Stimulated activated CD4-positive, alpha-beta T cell treated with anti-CD3 and anti-CD28 coated beads, Interleukin-4, amount 100 ng/mL, for 48 hours (primary cell): ENCODE results near the gene INAFM2.
A peak's percentile ranks its signal among the peaks of the same experiment; 100 is the strongest.

Experiments
- DNase-seq, 2 donors: peaks; one replicate each; pipeline ENCODE4 v3.0.0-alpha.2; 2020; ENCODE audit warnings: low read depth in 2 of 2

The INAFM2 gene

DNA sequence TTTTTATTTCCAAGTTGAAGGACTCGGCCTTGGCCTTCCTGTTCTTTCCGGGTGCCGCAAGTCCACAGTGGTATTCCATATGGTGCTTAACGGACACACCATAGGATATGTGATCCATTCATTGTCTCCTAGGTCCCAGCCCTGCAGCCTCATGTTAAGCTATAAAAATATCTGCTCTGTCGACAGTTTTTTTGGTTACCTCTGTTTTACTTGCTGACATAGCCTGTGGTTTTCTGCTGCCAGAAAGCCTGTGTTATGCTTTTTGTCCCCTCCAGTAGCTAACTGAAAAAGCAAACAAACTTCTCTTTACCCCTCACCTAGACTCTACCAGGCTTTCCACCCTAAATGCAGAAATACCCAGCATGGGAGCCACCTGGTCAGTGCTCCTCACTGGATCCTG, 5.3 kb downstream of the INAFM2 start:
- no peak for DNase-seq

DNA sequence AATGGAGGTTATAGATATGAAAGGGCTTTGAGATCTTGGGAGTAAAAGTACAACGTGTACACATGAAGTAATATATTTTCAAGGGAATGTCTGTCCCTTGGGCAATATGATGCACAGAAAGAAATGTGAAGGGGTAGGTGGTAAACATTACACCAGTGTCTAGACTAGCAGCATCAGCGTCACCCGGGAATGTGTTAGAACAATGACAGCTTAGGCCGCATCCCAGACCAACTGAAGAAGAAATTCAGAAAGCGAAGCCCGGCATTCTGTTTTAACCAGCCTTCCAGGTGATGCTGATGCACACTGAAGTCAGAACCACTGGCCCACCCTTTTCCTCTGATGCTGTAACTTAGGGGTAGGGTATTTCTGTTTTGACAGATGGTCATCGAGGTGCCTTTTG, 6.3 kb downstream of the INAFM2 start:
- DNase-seq = no peak

DNA sequence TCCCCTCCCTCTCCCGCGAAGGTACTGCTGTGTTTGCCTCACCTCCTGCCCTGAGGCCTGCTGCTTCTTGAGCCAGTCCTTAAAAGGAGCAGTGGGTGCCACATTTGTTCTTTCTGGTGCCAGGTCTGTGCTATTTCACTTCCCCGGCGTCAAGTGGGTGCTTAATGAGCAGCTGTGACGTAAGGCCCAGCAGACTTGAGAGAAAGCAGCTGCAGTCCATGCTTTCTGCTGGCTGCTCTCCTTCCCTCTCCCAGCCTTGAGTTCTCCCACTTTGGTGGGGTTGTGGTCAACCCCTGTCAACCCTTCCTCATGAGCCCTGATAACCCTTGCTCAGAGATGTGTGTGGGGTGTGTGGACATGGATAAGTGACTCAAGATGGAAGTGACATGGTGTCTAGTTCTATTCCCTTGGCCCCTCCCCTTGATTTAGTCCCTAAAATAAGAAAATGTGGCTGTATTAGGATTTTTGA, 6.9 kb downstream of the INAFM2 start:
- DNase-seq = no peak

DNA sequence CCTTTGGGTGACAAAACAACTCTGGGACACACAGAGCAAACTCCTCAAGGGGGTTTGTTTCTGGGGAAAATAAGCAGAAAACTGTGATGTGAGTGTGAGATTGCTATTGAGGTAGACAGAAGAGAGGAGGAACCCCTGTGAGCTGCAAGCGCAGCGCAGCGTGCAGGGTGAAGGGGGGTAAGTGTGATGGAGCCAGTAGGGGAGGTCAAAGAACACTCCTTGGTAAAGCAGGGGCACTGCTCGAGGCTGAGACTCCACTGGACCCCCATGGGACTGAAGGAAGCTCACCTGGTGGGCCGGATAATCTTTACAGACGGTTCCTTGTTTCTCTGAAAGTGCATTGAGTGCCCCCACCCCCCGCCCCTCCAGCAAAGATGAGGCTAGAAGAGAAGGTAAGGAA, 7.5 kb downstream of the INAFM2 start:
- no peak for DNase-seq

DNA sequence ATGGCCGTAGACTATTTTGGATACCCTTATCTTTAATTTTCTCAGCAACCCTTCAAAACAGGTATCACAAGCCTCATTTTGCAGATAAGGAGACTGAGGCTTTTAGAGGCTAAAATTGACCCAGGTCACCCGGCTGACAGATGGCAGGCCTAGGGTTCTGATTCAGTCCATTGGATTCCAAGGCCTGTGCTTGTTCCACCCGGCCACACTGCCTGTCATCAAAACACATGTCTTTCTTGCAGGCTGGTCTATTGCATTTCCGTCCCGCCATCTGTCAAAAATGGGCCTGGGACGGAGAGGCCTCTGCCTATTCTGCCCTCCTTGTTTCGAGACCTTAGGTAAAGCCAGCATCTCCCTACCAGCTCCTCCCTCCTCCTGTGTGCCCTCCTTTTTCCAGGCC, 8.1 kb downstream of the INAFM2 start:
- no peak for DNase-seq

DNA sequence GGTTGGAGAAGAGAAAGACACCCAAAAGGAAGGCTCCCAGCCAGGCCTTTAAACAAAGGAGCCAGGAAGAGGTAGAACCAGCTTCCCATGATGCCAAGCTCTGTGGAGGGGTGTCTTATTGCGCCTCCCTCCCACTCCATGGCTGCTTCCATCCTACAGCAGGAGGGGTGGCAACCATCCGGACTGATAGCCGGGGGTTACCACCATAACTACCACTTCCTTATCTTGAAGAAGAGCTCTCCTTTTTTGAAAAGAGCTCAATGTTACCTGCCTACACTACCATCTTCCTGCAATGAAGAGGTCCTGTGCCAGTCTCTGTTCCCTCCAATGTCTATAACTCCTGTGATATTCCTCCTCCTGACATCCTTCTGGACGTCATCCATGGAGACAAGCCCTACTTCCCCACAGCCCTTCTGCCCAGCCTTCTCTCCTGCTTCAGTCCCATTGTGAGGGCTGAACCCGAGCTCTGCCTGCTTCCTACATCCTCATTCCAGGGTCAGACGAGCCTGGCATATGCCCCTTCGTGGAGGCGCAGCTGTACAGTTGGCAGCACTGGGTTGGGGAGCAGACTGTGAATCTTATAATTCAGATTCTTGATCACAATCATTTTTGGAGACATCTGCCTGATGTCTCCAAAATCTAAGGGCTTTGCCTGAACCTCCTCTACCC, 8.8 kb downstream of the INAFM2 start:
- no peak for DNase-seq

DNA sequence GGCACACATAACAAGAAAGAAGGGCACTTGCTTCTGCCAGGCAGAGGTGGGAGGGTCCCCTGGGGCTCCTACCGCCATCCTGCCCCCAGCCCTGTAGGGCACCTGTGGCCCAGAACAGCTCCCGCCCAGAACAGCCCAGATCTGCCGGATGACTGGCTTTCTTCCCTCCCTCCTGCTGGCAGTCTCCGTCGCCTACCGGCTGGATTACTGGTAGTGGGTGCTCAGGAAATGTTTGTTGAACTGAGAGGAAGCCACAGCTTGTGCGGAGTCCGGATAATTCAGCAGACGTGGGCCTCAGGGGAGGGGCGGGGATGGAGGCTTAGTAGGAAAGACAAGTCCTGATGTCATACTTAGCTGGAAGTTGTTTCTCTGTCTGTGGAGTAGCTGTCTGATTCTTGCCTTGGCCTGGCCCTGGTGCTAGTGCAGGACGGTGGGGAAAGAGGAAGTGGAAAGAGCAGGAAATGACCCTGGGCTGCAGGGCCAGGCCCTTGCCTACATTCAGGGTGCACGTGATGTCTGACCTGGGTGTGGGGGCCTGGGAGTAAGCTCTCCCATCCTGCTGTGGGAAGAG, 10.5 kb downstream of the INAFM2 start:
- DNase-seq = no peak

DNA sequence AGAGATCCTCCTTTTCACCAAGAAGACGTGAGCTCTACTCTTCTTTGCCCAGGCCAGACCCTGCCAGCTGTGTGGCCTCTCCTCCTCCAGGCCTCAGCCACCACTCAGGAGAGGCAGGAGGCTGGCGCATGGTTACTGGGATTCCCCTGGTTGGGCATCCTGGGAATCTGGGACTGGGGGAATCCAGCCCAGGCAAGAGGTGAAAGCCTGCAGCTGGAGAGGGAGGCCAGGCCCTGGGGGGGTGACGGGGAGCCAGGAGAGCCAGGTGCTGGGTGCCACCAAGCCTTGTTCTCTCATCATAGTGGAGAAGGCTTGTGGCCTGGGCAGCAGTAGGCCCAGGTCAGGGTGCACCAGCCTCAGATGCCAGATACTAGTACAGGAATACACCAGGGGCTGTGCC, 11.0 kb downstream of the INAFM2 start:
- no peak for DNase-seq

DNA sequence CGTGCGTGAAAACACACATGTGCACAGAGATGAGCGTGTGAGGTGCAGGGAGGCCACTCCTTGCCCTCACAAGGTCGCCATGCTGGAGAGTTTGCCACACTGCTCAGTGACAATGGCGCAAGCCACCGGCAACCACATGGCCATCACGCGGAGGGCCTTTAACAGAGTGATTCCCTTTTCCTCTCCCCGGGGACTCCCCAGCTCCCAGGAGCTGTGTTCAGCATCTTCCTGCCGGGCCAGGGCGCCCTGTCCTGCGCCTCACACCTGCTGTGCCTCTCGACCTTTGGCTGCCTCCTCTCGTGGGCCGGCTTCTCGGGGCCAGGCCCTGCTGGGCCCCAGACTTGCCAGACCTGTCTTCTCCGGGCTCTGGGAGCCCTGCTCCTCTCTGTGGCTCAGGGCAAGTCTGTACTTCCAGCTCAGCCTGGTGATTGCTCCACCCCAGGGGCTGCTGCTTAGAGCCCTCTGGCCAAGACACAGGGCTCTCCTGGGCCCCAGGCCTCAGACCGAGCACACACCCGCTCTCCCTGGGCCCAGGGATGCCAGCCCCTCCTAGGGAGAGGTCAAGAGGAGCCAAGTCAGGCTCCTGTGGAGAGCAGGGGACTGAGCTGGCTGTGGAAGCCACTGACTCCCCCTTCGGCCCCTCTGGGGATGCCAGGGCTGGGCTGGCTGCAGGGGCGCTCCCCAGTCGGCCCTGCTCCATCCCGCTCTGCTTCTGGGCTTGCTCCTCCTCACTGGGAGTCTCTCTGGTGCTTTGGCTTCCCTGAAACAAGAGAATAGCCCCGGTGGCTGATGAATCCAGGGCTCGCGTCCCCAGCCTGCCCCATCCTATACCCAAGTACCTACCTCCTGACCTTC, 11.7 kb downstream of the INAFM2 start:
- DNase-seq = no peak

DNA sequence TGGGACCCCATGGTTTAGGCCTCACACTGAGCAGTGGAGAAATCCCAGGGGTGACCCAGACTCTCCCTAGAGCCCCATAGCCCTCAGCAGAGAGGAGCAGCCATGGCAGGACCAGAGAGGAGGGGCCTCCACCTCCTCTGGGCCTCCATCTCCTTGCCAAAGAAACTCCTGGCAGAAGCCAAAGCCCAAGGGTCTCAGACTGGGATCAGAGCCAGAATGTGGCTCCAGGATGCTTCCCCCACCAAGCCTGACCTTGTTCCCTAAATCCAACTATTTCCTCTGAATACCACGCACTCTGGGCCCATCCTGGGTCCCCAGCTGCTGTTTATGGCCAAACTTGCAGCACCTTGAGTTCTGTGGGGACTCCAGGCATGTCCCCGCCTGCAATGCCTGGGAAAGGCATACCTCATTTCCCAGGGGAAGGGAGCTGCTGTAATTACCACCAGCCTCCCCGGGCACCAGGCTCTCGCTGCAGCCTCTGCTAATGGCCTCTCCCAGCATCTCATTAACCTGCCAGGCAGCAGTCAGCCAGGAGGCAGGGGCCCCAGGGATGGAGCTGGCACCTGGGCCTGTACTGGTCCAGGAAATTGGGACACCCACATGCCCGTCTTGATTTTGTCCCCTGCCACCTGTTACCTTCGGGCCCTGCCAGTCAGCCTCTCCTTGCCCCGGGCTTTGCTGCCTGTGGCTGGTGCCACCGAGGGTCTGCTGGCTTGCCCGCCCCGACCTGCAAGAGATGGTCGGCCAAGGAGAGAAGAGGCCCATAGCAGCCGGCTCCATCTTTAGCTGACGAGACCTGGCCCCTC, 12.6 kb downstream of the INAFM2 start:
- no peak for DNase-seq

DNA sequence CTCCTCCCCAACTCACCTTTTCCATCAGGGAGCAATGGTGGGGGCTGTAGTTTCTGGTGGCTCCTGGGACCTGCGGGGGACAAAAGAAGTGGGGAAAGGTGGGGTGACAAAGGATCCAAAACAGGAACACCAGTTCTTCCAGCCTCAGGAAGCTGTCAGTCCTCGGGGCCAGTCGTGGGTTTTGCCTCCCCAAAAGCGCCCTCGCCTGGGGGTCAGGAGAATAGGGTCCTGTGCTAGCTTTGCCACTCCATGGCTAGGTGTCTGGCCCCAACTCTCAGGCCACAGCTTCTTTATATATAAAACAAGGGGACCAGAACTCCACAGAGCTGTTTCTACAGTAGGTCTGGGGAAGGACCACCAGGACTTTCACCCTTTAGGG, 13.2 kb downstream of the INAFM2 start:
- DNase-seq = no peak

DNA sequence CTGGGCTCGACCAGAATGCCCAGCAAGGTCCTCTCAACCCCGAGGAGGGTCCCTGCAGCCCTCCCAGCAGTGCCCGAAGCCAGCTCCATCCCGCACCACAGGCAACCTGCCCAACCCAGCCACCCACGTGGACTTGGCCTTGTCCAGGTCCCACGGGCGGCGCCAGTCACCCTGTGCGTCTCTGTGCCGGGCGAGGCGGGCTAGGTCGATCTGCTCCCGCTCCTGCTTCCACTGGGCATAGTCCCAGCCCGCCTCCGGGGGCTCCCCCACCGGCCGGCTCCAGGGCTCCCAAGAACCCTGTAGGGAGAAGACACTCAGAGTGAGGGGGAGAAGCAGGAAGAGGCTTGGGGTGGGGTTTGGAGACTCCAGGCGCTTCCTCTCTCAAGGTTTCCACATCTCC, 14.1 kb downstream of the INAFM2 start:
- no peak for DNase-seq

DNA sequence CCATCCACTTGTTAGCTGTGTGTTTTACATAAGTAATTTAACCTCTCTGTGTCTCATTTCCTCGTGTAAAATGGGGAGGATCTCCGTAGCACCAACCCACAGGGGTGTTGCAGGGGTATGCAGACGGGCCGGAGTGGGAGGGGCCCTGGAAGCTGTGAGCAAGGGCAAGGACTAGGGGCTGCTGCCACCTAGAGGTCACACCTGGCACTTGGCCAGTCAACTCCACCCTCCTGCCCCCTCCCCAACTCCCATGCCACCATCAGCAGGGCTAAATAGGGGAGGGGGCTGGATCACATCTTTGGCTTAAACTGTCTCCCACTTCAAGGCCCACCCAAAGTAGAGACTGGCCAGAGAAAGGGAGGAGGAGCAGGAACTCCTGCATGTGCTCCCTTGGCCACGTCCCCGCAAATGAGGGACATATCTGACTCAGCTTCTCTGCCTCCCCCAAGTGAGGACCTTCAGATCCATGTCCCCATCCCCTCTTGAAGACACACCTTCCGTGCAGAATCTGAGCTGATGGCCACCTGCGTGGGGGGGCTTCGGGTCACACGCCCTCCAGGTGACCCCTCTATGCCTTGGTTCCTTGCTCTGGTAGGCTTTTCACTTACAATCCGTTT, 14.7 kb downstream of the INAFM2 start:
- DNase-seq = peak; percentile 72 to 77

DNA sequence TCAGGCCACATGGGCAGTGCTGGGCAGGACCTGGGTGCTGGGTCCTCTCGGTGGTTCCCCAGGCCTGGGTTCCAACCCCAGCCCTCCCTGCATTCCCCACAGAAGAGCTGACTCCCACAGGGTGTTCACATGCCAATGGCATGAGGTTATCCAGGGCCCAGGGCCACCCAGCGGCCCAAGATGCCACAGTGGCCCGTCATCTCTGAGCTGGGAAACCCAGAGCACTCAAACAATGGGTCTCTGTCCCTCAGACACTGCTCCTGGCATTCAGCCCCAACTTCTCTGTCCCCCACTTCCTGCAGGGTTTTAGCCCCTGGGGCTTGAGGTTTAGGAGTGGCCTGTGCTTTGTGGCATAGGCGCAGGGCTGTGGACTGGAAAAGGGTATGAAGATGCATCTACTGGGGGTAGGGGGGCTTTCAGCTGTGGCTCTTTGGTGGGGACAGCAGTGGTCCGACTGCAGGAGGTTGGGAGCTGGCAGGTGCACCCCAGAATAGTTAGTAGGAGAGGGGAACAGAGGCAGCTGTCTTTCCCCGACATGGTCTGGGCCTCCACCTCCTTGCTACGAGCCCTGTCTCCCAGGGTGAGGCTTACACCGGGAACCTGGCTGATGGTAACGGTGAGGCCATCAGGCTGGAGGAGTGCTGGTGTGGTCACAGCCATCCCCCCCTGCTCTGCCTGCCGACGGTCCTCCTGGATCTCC, 15.6 kb downstream of the INAFM2 start:
- DNase-seq = no peak

DNA sequence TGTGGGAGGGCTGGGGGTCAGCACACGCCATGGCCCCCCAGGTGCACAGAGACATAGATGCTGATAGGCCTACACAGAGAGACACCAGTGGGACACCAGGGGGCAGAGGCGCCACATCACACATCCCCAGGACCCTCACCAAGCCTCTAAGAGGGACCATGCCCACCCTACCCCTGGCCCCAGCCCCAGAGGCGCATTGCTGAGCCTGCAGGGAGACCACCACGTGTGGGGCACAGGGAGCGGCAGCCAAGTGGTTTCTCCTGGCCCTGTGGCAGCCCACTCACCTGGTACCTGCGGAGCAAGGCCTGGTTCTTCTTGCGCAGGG, 16.1 kb downstream of the INAFM2 start:
- no peak for DNase-seq

DNA sequence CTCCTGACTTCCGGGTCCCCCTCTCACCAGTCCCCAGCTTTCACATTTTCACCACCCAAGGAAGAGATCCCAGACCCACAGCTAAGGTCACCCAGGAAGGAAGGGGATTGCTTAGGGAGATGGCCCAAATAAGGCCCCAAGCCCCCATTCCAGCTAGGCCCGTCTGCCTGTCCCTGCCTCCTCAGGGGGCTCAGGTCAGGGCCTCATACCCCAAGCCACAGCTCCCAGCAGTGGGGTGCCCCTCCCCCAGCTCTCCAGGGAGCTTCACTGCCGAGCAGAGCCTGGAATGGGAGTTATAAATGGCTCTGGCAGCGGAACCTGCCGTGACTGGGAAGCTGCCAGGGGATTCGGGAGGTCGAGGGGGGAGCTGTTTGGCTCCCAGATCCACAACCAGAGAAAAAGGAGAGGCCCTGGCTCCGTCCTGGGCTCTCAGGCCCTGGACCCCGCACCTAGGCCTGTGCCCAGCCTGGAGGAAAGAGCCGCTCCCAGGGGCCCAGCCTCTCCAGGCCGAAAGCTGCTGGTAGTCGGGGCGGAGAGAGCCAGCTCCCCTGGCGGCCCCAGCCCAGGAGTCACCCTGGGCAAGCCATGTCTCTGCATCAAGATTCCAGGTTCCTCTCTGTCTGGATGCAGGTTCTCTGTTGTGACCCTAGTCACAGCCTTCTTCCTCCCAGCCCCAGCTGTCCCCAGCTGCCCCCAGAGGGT, 16.7 kb downstream of the INAFM2 start:
- DNase-seq = no peak

DNA sequence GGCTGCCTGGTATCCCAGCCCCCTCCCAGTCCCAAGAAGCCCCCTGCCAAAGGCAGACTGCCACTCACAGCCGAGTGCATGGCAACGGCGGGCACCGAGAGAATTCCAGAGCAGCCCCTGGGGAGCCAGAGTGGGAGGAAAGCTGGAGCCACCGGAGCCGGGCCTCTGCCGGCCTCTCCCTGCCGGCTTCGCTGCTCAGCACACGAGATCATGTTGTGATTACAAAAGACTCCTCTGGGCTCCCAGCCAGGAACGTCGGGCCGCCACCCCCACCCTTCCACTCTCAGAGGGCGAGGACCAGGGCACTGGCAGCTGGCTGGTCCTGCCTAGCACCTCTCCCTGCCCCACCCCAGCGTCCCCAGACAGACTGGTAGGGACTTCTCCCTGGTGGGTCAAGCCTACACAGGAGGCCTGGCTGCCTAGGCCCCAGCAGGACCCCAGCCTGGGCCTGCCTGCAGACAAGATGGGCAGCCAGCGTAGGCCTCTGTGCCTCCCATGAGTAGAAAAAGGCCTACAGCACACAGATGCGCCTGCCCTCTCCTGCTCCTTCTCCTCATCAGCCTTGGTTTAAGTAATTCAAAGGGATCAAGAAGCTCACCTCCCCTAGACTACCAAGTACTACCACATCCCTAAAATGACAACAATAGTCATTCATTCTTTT, 17.4 kb downstream of the INAFM2 start, which contains the start of gene CCDC9B:
Gene CCDC9B, minus strand, starts transcription at position 200 of the 661 bp plus-strand sequence. Its CDS starts 120 bp downstream, at position 80.
- no peak for DNase-seq

DNA sequence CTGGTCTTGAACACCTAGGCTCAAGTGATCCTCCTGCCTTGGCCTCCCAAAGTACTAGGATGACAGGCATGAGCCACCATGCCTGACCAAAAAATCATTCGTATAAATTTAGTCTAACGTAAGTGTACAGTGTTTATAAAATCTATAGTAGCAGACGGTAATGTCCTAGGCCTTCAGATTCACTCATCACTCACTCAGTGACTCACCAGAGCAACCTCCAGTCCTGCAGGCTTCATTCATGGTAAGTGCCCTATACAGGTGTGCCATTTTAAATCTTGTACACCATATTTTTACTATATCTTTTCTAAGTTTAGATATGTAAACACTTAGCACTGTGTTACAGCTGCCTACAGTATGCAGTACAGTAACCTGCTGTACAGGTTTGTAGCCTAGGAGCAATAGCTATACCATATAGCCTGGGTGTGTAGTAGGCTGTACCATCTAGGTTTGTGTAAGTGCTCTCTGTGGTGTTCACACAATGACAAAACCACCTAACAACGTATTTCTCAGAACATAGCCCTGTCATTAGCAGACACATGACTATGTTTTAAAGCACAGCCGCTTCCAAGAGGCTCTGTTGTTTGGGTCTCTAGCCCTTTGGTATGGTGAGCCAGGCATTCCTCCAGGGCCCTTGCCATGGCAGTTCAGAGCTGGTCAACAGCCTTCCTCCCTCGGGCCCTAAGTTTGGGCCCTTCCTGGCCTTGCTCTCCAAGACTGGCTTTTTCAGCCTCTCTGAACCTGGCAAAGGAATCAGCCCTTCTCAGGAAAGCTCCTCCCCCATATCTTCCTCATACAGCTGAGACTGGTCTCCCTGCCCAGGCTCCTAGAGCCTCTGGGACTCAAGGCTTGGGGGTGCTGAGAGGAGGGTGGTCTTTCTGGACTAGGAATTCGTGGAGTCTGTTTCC, 19.2 kb downstream of the INAFM2 start:
- no peak for DNase-seq

DNA sequence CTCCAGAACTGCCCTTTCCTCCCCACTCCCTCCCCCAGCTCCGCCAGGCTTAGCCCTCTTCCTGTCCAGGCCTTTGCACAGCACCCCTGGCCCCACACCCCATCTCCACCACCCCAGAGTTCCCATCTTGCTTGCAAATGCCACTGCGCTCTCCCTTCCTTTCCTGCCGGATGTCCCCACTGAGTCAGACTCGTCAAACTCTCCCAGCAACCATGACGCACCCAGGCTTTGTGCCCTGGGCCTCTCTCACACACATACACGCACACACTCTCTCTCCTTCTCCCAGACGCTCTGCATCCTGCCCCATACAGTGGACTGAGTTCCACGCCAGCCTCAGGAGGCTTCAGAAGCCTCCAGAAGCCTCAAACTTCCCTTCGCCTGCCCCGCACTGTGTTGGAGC, 20.0 kb downstream of the INAFM2 start:
- no peak for DNase-seq
